GM19372 (cell line): ENCODE data around the gene CTTNBP2NL.
"Not testable (repeated sequence)": the region's sequence is repeated elsewhere in the genome, so short reads cannot be mapped to it uniquely, and the experiment has no call there.

ENCODE experiments used
- ATAC-seq: cut with Tn5 transposase; IDR thresholded peaks from one replicate; pipeline ENCODE4 v1.9.1; 2021; ENCODE audit warnings: mild to moderate bottlenecking, low read depth, moderate library complexity; ENCODE audit not compliant: unreplicated experiment

Gene CTTNBP2NL

DNA sequence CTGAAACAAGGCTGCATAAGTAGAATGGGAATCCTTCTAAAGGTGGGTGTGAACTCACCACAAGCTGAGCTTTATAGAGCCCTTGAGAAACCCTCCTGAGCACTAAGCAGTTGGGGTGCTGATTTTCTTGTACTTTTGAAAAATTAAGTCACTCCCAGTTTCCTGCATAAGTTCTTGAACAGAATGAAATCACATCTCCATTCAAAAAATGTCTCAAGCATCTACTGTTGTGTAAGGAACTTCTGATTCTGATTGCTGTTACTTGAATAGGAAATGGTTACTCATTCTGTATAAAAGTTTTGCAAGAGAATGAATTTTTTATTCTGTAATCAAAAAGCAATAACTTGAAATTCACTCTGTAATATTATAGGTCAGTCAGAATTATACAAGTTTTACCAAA lies 61.9 kb downstream of the CTTNBP2NL start:
- no peak for ATAC-seq

GRCh38 chr1:112458756-112459155 lies 62.7 kb downstream of the CTTNBP2NL start:
- no peak for ATAC-seq

- no peak for ATAC-seq
Measured at GRCh38 chr1:112460615-112461014, 64.6 kb downstream of the CTTNBP2NL start.

- ATAC-seq, result no peak
Measured at GRCh38 chr1:112461200-112461871, 65.3 kb downstream of the CTTNBP2NL start.

DNA sequence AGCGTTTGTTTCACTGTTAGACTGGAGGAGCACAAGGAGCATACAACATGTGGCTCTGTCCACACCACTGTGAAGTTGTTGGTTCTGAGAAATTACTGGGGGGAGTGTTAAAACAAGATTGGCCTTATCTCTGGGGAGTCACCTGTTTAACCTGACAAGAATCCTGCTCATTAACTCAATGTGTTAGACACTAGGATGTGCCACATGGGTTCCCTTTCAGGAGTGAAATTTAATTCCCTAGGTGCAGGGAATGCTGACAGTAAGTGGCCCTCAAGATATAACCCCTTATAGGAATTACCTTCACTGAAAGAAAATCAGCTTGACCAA lies 66.9 kb downstream of the CTTNBP2NL start:
- no peak for ATAC-seq

GRCh38 chr1:112464501-112464900 lies 68.5 kb downstream of the CTTNBP2NL start:
- ATAC-seq, result no peak

DNA sequence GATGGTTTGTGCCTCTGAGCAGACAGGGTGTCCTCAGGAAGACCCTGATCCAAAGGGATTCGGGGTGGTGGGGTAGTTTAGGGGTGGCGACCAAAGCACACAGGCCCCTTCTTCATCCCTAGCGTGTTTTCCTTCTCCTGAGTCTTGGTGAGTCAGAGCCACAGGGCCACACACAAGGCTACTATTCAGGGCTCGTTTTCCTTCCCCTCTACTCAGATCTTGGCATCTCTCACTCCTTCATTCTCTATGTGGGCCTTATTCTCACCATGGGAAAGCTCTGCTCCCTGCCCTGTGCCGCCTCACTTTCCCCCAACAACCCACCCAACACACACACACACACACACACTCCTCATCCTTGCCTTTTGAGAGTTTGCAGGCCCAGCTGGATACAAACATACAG lies 69.1 kb downstream of the CTTNBP2NL start:
- no peak for ATAC-seq

DNA sequence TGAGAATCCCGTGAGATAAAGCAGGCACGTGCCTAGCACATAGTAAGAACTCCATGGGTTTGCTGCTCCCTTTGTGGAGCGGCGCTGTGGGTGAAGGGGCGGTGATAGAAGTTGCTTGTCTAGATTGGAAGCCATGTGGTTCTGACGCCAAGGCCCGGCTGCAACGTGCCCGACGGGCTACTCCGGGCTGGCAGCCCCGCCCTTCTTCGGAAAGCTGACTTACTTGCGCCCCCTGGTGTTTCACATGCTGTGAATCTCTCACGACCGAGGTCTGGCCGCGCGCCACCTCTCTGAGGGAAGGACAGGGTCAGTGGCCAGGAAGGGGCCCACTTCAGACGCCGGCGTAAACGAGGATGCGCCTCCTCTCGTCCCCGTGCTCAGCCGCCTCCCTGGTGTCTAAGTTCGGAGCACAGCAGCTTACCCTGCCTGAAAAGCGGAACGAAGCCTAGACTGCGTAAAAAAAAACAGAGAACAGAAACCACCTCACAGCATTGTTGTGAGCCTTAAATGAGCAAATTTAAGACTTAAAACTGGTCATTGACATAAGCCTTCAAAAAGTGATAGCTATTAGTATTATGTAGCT lies 70.2 kb downstream of the CTTNBP2NL start:
- peak; percentile 96 for ATAC-seq

DNA sequence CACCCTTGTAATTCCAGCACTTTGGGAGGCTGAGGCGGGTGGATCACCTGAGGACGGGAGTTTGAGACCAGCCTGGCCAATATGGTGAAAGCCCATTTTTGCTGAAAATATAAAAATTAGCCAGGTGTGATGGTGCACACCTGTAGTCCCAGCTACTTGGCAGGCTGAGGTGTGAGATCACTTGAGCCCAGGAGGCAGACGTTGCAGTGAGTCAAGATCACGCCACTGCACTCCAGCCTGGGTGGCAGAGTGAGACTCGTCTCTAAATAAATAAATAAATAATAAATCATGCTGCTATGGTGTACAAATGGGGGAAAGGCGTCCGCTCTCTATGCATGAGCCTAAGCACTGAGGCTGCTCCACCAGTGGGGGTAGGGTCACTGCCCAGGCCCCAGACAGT lies 74.3 kb downstream of the CTTNBP2NL start:
- ATAC-seq, result not testable (repeated sequence)

DNA sequence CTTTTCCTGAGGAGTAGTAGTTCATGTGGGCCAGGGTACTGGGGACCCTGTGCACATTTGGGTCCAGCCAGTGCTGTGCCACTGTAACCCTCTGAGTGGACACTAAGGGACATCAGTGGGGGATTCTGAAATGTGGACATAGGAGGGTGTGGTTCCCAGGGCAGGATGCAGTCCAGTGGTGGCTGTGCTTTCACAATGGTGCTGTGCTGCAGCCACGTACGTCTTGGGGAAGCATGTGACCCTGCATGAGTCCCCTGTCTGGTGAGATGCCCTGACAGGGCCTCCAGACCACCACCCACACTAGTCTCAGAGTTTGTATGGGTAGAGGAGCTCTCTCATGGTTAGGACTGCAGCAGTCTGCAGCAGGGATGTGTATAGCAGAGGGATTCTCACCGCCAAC lies 75.0 kb downstream of the CTTNBP2NL start:
- no peak for ATAC-seq

- ATAC-seq, result no peak
Measured at GRCh38 chr1:112472142-112472541, 76.1 kb downstream of the CTTNBP2NL start.

DNA sequence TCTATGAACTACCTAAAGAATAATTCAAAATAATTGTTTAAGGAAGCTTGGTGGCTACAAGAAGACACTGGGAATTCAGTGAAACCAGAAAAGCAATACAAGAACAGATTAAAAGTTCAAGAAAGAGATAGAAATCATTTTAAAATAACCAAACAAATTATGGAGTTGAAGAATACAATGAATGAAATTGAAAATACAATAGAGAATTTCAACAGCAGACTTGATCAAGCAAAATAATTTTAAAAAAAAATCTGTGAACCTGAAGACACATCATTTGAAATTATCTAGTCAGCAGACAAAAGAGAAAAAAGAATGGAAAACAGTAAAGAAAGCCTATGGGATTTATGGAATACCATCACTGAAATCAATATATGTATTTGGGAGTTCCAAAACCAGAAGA lies 81.5 kb downstream of the CTTNBP2NL start:
- ATAC-seq, result no peak

DNA sequence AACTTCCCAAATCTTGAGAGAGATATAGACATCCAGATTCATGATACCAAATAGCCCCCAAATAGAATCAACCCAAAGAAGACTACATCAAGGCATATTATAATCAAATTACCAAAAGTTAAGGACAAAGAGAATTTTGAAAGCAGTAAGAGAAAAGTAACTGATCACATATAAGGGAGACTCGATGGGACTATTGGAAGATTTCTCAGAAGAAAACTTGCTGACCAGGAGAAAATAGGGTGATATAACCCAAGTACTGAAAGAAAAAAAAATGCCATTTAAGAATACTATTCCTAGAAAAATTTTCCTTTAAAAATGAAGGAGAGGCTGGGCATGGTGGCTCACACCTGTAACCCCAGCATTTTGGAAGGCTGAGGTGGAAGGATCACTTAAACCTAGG lies 82.3 kb downstream of the CTTNBP2NL start:
- no peak for ATAC-seq

DNA sequence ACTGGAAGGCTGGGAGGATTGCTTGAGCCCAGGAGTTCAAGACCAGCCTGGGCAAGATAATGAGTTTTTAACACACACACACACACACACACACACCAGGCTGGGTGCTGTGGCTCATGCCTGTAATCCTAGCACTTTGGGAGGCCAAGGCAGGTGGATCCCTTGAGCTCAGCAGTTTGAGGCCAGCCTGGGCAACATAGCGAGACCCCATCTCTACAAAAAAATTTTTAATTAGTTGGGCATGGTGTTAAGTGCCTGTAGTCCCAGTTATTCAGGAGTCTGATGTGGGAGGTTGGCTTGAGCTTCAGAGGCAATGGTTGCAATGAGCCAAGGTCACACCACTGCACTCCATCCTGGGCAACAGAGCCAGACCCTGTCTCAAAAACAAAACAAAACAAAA lies 90.0 kb downstream of the CTTNBP2NL start:
- ATAC-seq, result not testable (repeated sequence)

DNA sequence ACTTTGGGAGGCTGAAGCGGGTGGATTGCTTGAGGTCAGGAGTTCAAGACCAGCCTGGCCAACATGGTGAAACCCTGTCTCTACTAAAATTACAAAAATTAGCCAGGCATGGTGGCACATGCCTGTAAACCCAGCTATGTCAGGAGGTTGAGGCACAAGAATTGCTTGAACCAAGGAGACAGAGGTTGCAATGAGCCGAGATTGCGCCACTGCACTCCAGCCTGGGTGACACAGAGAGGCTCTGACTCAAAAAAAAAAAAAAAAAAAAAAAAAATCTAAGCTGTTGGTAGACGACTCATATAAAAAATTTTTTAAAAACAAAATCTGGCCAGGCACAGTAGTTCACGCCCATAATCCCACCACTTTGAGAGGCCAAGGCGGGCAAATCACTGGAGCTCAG lies 91.7 kb downstream of the CTTNBP2NL start:
- not testable (repeated sequence) for ATAC-seq

DNA sequence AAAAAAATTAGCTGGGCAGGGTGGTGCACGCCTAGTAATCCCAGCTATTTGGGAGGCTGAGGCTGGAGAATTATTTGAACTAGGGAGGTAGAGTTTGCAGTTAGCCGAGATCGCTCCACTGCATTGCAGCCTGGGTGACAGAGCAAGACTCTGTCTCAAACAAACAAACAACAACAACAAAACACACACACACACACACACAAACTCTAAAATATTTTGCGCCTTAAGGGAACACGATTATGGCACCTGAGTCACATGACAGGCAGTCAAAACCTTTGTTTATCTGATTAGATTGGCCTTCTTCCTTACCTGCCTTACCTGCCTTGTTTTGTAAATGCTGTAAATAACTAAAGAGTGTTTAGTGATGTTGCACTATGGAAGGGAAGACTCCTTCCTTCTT lies 92.1 kb downstream of the CTTNBP2NL start:
- ATAC-seq, result no peak

GRCh38 chr1:112492076-112492475 lies 96.1 kb downstream of the CTTNBP2NL start:
- no peak for ATAC-seq

GRCh38 chr1:112493351-112493750 lies 97.3 kb downstream of the CTTNBP2NL start:
- no peak for ATAC-seq

GRCh38 chr1:112496290-112496689 lies 100.3 kb downstream of the CTTNBP2NL start:
- no peak for ATAC-seq

- ATAC-seq, result peak; percentile 54
Measured at GRCh38 chr1:112501810-112502641, 106.0 kb downstream of the CTTNBP2NL start.

DNA sequence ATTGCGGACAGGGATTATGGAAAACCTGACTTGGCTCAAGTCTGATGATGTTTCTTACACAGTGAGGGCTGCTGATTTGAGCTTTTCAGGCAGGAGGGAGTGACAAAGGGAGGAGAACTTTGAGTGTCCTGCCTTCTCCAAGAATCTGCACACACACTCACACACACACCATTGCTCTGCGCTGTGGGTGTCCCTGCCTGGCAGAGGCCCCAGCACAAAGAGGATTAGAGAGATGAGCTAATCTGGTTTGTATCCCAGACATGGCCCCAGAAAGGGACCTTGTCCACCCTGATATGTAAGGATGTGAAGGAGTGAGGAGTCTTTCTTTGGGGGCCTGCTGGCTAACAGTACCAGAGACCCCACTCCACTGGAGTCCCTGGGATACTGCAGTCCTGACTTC lies 106.8 kb downstream of the CTTNBP2NL start:
- no peak for ATAC-seq
